Karpas-422 (cell line): ENCODE results near the gene LUZP2. TPM values are rescaled to one million over a fixed set of nuclear protein-coding genes. Genes with fewer than 3 reads are reported as not detected.
"Not testable (repeated sequence)": the region's sequence is repeated elsewhere in the genome, so short reads cannot be mapped to it uniquely, and the experiment has no call there.

ENCODE experiments used
- DNase-seq: peaks from one replicate; pipeline ENCODE4 v3.0.0-alpha.2; 2015
- H2AFZ ChIP-seq: fragments of 200-600 bp; sonication (generic); 2 replicates; pipeline ENCODE4 v1.6.1; 2014; ENCODE audit warnings: antibody characterized with exemption, low read length, mixed read lengths
- H3K27ac ChIP-seq: fragments of 200-600 bp; sonication (generic); 2 replicates; pipeline ENCODE4 v1.5.1; 2014; ENCODE audit warnings: mild to moderate bottlenecking, low read length, moderate library complexity
- H3K27me3 ChIP-seq: fragments of 200-600 bp; sonication (generic); 2 replicates; pipeline ENCODE4 v1.6.1; 2014; ENCODE audit warnings: low read length, mixed read lengths
- H3K36me3 ChIP-seq: fragments of 200-600 bp; sonication (generic); 2 replicates; pipeline ENCODE4 v1.6.1; 2014; ENCODE audit warnings: low read length, mixed read lengths; ENCODE audit not compliant: insufficient read depth
- H3K4me1 ChIP-seq: fragments of 200-600 bp; sonication (generic); 2 replicates; pipeline ENCODE4 v1.6.1; 2014; ENCODE audit warnings: mild to moderate bottlenecking, low read length, mixed read lengths
- H3K4me2 ChIP-seq: fragments of 200-600 bp; sonication (generic); 2 replicates; pipeline ENCODE4 v1.6.1; 2014; ENCODE audit warnings: low read length, low read depth, mild to moderate bottlenecking; ENCODE audit not compliant: poor library complexity, severe bottlenecking
- H3K4me3 ChIP-seq: fragments of 200-600 bp; sonication (generic); 2 replicates; pipeline ENCODE4 v1.5.1; 2014; ENCODE audit warnings: mild to moderate bottlenecking, antibody characterized with exemption, low read length, mixed read lengths
- H3K79me2 ChIP-seq: fragments of 200-600 bp; sonication (generic); 2 replicates; pipeline ENCODE4 v1.6.1; 2014; ENCODE audit warnings: mild to moderate bottlenecking, low read length, mixed read lengths
- H3K9ac ChIP-seq: fragments of 200-600 bp; sonication (generic); 2 replicates; pipeline ENCODE4 v1.6.0; 2014; ENCODE audit warnings: low read length
- H3K9me2 ChIP-seq: fragments of 200-600 bp; sonication (generic), shearing (Covaris generic); replicated peaks from 2 replicates; pipeline ENCODE4 v1.6.0; 2014; ENCODE audit warnings: mild to moderate bottlenecking, low read length, moderate library complexity; ENCODE audit not compliant: insufficient read depth
- H3K9me3 ChIP-seq: fragments of 300-700, 200-600 bp; sonication (generic); 2 replicates; pipeline ENCODE4 v1.6.1; 2014; ENCODE audit warnings: low read length, mixed read lengths
- H4K20me1 ChIP-seq: fragments of 200-600 bp; sonication (generic); 2 replicates; pipeline ENCODE4 v1.6.1; 2014; ENCODE audit warnings: mild to moderate bottlenecking, antibody characterized with exemption, low read length, low read depth; ENCODE audit not compliant: insufficient read depth
- total RNA-seq: library from RNA; depleted of rRNA; stranded (reverse); fragments of >200 nt; shearing (Covaris generic); gene quantifications from 2 replicates; pipeline ENCODE4 v1.2.3, GENCODE V29; 2014; ENCODE audit warnings: low replicate concordance

The LUZP2 gene
- total RNA-seq, 1 experiment from 2014 or later: not detected

GRCh38 chr11:24993903-24994302 is 497.1 kb downstream of the LUZP2 start:
- not testable (repeated sequence) for H3K79me2 ChIP-seq, H3K9me2 ChIP-seq, H3K4me1 ChIP-seq, H3K36me3 ChIP-seq, DNase-seq, H2AFZ ChIP-seq, H3K4me2 ChIP-seq, H3K27me3 ChIP-seq, H3K27ac ChIP-seq, H3K9ac ChIP-seq, H4K20me1 ChIP-seq, H3K9me3 ChIP-seq, H3K4me3 ChIP-seq

- DNase-seq, H3K9me2 ChIP-seq, H3K36me3 ChIP-seq, H2AFZ ChIP-seq, H3K4me1 ChIP-seq, H3K4me2 ChIP-seq, H4K20me1 ChIP-seq, H3K9me3 ChIP-seq, H3K9ac ChIP-seq, H3K79me2 ChIP-seq, H3K4me3 ChIP-seq, H3K27ac ChIP-seq, H3K27me3 ChIP-seq: not testable (repeated sequence)
These were observed 503.1 kb downstream of the LUZP2 start for GRCh38 chr11:24999929-25000328.

DNA sequence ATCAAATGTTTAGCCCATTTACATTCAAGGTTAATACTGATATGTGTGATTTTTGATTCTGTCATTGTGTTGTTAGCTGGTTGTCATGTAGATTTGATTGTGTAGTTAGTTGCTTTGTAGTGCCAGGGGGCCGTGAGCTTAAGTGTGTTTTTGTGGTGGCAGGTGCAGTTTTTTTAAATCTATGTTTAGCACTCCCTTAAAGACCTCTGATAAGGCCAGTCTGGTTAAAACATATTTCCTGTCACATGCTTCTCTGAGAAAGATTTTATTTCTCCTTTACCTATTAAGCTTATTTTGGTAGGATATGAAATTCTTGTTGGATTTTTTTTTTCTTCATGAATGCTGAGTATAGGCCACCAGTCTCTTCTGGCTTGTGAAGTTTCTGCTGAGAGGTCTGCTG is 540.6 kb downstream of the LUZP2 start:
- Histone ChIP-seq H3K27ac (no peak overlapping the region), H3K9me3 (peaks cover 20% of the 10 kb centered on the region), H3K4me3 (no peak overlapping the region), H3K36me3 (no peaks in the 10 kb centered on the region), H3K4me2 (no peak overlapping the region), H3K79me2 (no peaks in the 10 kb centered on the region), H3K9ac (no peak overlapping the region), H3K4me1 (no peaks in the 10 kb centered on the region), H2AFZ (no peak overlapping the region), H3K9me2 (no peaks in the 10 kb centered on the region), H3K27me3 (no peaks in the 10 kb centered on the region), H4K20me1 (no peaks in the 10 kb centered on the region)
- no peak for DNase-seq

DNA sequence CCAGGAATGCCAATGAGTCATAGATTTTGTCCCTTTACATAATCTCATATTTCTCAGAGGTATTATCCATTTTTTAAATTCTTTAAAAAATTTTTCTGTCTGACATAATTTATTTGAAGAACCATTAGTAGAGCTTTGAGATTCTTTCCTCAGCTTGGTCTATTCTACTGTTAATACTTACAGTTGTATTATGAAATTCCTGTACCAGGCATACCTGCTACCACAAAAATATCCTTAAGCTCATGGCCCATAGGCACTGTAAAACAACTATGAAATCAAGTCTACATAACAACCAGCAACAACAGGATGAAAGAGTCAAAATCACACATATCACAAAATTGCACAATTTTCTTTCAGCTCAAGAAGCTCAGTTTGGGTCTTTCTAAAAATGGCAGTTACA is 541.3 kb downstream of the LUZP2 start:
- Histone ChIP-seq H3K36me3 (no peaks in the 10 kb centered on the region), H2AFZ (no peak overlapping the region)

DNA sequence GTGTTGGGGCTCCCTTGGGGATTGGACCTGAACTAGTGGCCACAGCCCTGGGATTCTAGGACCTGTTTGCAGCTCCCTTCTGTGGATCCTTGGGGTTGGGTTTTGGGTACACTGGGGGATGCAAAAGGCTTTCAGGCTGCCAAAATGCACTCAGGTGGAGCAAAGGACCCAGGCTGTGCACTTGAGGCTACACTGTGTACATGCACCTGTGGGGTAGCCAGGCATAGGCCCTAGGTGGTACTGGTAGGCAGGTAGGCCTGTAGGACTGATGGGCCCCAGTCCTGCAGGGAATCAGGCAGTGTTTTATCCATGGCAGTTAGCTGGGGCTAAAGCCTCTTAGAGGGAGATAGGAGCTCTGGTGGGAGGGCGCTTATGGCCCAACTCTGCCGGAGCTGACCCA is 542.3 kb downstream of the LUZP2 start:
- Histone ChIP-seq H4K20me1 (no peaks in the 10 kb centered on the region), H3K79me2 (no peaks in the 10 kb centered on the region), H2AFZ (no peak overlapping the region), H3K4me2 (no peak overlapping the region), H3K9me3 (peaks cover 16% of the 10 kb centered on the region; the same call in 1 of the 2 replicates), H3K27me3 (no peaks in the 10 kb centered on the region), H3K9me2 (no peaks in the 10 kb centered on the region), H3K27ac (no peak overlapping the region), H3K9ac (no peak overlapping the region), H3K4me1 (no peaks in the 10 kb centered on the region), H3K36me3 (no peaks in the 10 kb centered on the region), H3K4me3 (no peak overlapping the region)
- no peak for DNase-seq

More for the DNA sequence above, 541.3 kb downstream of the LUZP2 start:
- Histone ChIP-seq H3K4me3 (no peak overlapping the region), H3K4me2 (no peak overlapping the region), H3K79me2 (no peaks in the 10 kb centered on the region), H3K9me3 (peaks cover 16% of the 10 kb centered on the region; the same call in 1 of the 2 replicates), H3K27me3 (no peaks in the 10 kb centered on the region), H4K20me1 (no peaks in the 10 kb centered on the region), H3K4me1 (no peaks in the 10 kb centered on the region), H3K9me2 (no peaks in the 10 kb centered on the region), H3K27ac (no peak overlapping the region), H3K9ac (no peak overlapping the region)
- DNase-seq: no peak

DNA sequence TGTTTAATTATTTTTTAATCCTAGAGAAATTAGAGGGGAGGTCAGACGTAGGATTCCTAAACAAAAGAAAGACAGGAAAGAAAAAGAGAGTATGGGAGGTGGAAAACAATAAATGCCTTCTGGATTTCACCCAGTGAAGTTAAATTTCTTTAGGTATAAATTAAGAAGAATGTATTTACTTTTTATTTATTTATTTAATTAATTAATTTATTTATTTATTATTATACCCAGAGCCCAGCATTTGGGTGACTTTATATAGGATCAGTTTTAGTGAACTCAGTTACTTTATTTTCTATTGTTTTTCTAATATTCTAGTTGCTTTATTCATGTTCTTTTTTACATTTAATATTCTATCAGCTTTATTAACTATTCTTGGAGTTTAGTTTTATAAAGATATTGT is 551.8 kb downstream of the LUZP2 start:
- Histone ChIP-seq H3K79me2 (no peaks in the 10 kb centered on the region), H3K4me3 (no peak overlapping the region), H4K20me1 (no peaks in the 10 kb centered on the region), H3K36me3 (no peaks in the 10 kb centered on the region), H3K27ac (no peak overlapping the region), H3K27me3 (no peaks in the 10 kb centered on the region), H2AFZ (no peak overlapping the region), H3K9me3 (peaks cover 5% of the 10 kb centered on the region; the same call in 1 of the 2 replicates), H3K9ac (no peak overlapping the region), H3K4me1 (no peaks in the 10 kb centered on the region), H3K4me2 (no peak overlapping the region), H3K9me2 (no peaks in the 10 kb centered on the region)
- DNase-seq: no peak

- no peaks in the 10 kb centered on the region for H3K9me2 ChIP-seq
- H3K27ac ChIP-seq: no peak overlapping the region
- H3K4me1 ChIP-seq: no peaks in the 10 kb centered on the region
- H2AFZ ChIP-seq: no peak overlapping the region
- H3K9ac ChIP-seq: no peak overlapping the region
- no peak for DNase-seq
- H3K79me2 ChIP-seq: no peaks in the 10 kb centered on the region
- no peaks in the 10 kb centered on the region for H3K36me3 ChIP-seq
- no peaks in the 10 kb centered on the region for H4K20me1 ChIP-seq
- no peaks in the 10 kb centered on the region for H3K27me3 ChIP-seq
- no peak overlapping the region for H3K4me3 ChIP-seq
- peaks cover 5% of the 10 kb centered on the region for H3K9me3 ChIP-seq
- H3K4me2 ChIP-seq: no peak overlapping the region
These were observed 556.0 kb downstream of the LUZP2 start for GRCh38 chr11:25052844-25053243.

- Histone ChIP-seq H3K9me2 (no peaks in the 10 kb centered on the region), H2AFZ (no peak overlapping the region), H3K27me3 (no peaks in the 10 kb centered on the region), H3K9me3 (no peaks in the 10 kb centered on the region; the same call in none of the 2 replicates), H3K4me2 (no peak overlapping the region), H3K36me3 (no peaks in the 10 kb centered on the region), H3K4me1 (no peaks in the 10 kb centered on the region), H3K79me2 (no peaks in the 10 kb centered on the region), H3K4me3 (no peak overlapping the region), H4K20me1 (no peaks in the 10 kb centered on the region), H3K27ac (no peak overlapping the region), H3K9ac (no peak overlapping the region)
- DNase-seq: no peak
These were observed 561.0 kb downstream of the LUZP2 start for GRCh38 chr11:25057861-25058260.

DNA sequence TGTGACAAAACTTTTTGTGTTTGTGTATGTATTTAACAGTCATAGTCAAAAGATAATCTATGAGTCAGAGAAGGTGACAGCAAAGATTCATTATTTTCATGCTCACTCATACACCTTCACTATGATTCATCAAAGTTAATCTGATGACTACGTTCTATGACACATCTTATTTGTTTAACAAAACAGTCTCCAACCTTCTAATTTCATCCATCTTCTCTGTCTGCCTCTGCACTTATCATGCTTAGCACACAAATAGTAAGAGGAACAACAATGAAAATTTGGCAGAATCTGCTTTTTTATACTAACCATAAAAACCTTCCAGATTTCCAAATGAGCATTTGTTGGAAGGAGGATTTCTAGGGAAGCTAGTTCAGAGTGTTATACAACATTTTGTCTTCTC is 568.9 kb downstream of the LUZP2 start:
- Histone ChIP-seq H3K27me3 (no peaks in the 10 kb centered on the region), H3K9me2 (no peaks in the 10 kb centered on the region), H3K4me2 (no peak overlapping the region), H3K4me3 (no peak overlapping the region), H3K36me3 (no peaks in the 10 kb centered on the region), H3K9ac (no peak overlapping the region), H3K9me3 (no peaks in the 10 kb centered on the region; the same call in 1 of the 2 replicates), H4K20me1 (no peaks in the 10 kb centered on the region), H2AFZ (no peak overlapping the region), H3K79me2 (no peaks in the 10 kb centered on the region), H3K27ac (no peak overlapping the region), H3K4me1 (no peaks in the 10 kb centered on the region)
- DNase-seq: no peak
